H9 (cell line): ENCODE measurements around the gene UBE4B. TPM values are rescaled to one million over a fixed set of nuclear protein-coding genes. Genes with fewer than 3 reads are reported as not detected.

Experiments
- DNase-seq: peaks from one replicate; pipeline ENCODE4 v3.0.0-alpha.2; 2017
- H2AFZ ChIP-seq: one replicate; pipeline ENCODE4 v1.6.1; 2013; ENCODE audit warnings: mild to moderate bottlenecking, low read length, control low read depth, moderate library complexity
- H2AK5ac ChIP-seq: 2 replicates; pipeline ENCODE4 v1.6.1; 2013; ENCODE audit warnings: low read length, control low read depth, mixed read lengths; ENCODE audit not compliant: insufficient read length
- H2BK120ac ChIP-seq: one replicate; pipeline ENCODE4 v1.6.1; 2013; ENCODE audit warnings: low read depth, mild to moderate bottlenecking, low read length, control low read depth, inconsistent platforms; ENCODE audit not compliant: poor library complexity, severe bottlenecking
- H2BK12ac ChIP-seq: 2 replicates; pipeline ENCODE4 v1.6.1; 2013; ENCODE audit warnings: low read length, control low read depth, mixed read lengths, low read depth; ENCODE audit not compliant: insufficient read length
- H2BK15ac ChIP-seq: 2 replicates; pipeline ENCODE4 v1.6.1; 2013; ENCODE audit warnings: low read depth, low read length, control low read depth
- H2BK20ac ChIP-seq: one replicate; pipeline ENCODE4 v1.6.1; 2013; ENCODE audit warnings: low read depth, mild to moderate bottlenecking, low read length, control low read depth, inconsistent platforms; ENCODE audit not compliant: poor library complexity, severe bottlenecking
- H2BK5ac ChIP-seq: 2 replicates; pipeline ENCODE4 v1.6.1; 2013; ENCODE audit warnings: low read length, control low read depth, mixed read lengths; ENCODE audit not compliant: insufficient read length
- H3K14ac ChIP-seq: 2 replicates; pipeline ENCODE4 v1.6.1; 2013; ENCODE audit warnings: low read length, control low read depth; ENCODE audit not compliant: insufficient read depth
- H3K18ac ChIP-seq: 2 replicates; pipeline ENCODE4 v1.6.1; 2013; ENCODE audit warnings: low read depth, mild to moderate bottlenecking, mixed read lengths, low read length, control low read depth; ENCODE audit not compliant: insufficient read length
- H3K23ac ChIP-seq: 2 replicates; pipeline ENCODE4 v1.6.1; 2013; ENCODE audit warnings: low read length, control low read depth, mixed read lengths, low read depth; ENCODE audit not compliant: insufficient read length
- H3K23me2 ChIP-seq: 2 replicates; pipeline ENCODE4 v1.6.1; 2013; ENCODE audit warnings: low read depth, mild to moderate bottlenecking, mixed read lengths, low read length, control low read depth; ENCODE audit not compliant: insufficient read length, poor library complexity, severe bottlenecking
- H3K27ac ChIP-seq: 2 replicates; pipeline ENCODE4 v1.5.1; 2013; ENCODE audit warnings: low read length, control low read depth, mixed read lengths, low read depth; ENCODE audit not compliant: insufficient read length
- H3K27me3 ChIP-seq: 2 replicates; pipeline ENCODE4 v1.6.1; 2013; ENCODE audit warnings: low read length, control low read depth, inconsistent platforms; ENCODE audit not compliant: insufficient read depth
- H3K4ac ChIP-seq: 2 replicates; pipeline ENCODE4 v1.6.1; 2013; ENCODE audit warnings: low read depth, mild to moderate bottlenecking, control low read depth, inconsistent platforms, low read length, moderate library complexity
- H3K4me1 ChIP-seq: 2 replicates; pipeline ENCODE4 v1.6.1; 2013; ENCODE audit warnings: low read length, control low read depth, inconsistent platforms; ENCODE audit not compliant: insufficient read depth
- H3K4me2 ChIP-seq: 2 replicates; pipeline ENCODE4 v1.6.1; 2013; ENCODE audit warnings: low read length, control low read depth, mixed read lengths; ENCODE audit not compliant: insufficient read length, insufficient read depth
- H3K56ac ChIP-seq: 2 replicates; pipeline ENCODE4 v1.6.1; 2013; ENCODE audit warnings: low read depth, mild to moderate bottlenecking, mixed read lengths, low read length, control low read depth; ENCODE audit not compliant: insufficient read length
- H3K79me1 ChIP-seq: 2 replicates; pipeline ENCODE4 v1.6.1; 2013; ENCODE audit warnings: low read depth, mild to moderate bottlenecking, moderate library complexity, low read length, control low read depth, inconsistent platforms; ENCODE audit not compliant: insufficient read depth, poor library complexity, severe bottlenecking
- H3K79me2 ChIP-seq: 2 replicates; pipeline ENCODE4 v1.6.1; 2013; ENCODE audit warnings: low read length, control low read depth, inconsistent platforms; ENCODE audit not compliant: insufficient read depth
- H3K9ac ChIP-seq: 2 replicates; pipeline ENCODE4 v1.6.1; 2013; ENCODE audit warnings: low read length, control low read depth, mixed read lengths; ENCODE audit not compliant: insufficient read length; ENCODE audit errors: extremely low read depth
- H3K9me3 ChIP-seq: one replicate; pipeline ENCODE4 v1.6.1; 2013; ENCODE audit warnings: low read depth, low read length, inconsistent platforms; ENCODE audit not compliant: control insufficient read depth
- H3T11ph ChIP-seq: one replicate; pipeline ENCODE4 v1.6.1; 2013; ENCODE audit warnings: mild to moderate bottlenecking, low read length, control low read depth, inconsistent platforms
- H4K20me1 ChIP-seq: one replicate; pipeline ENCODE4 v1.6.1; 2013; ENCODE audit not compliant: control insufficient read depth, insufficient read length, insufficient read depth
- H4K5ac ChIP-seq: 2 replicates; pipeline ENCODE4 v1.6.1; 2013; ENCODE audit warnings: low read depth, mild to moderate bottlenecking, mixed read lengths, low read length, control low read depth; ENCODE audit not compliant: insufficient read length
- H4K8ac ChIP-seq: replicated peaks from 2 replicates; pipeline ENCODE4 v1.6.1; 2013; ENCODE audit warnings: low read length, control low read depth, mixed read lengths, low read depth; ENCODE audit not compliant: insufficient read length
- H4K91ac ChIP-seq: 2 replicates; pipeline ENCODE4 v1.6.1; 2013; ENCODE audit warnings: low read depth, mild to moderate bottlenecking, moderate library complexity, mixed read lengths, low read length, control low read depth; ENCODE audit not compliant: insufficient read length
- H3K27ac Mint-ChIP-seq, 3 experiments: 2 replicates in 2 of 3; 3 replicates in 1 of 3; pipeline ENCODE4 v1.8.0; 2020 to 2021; ENCODE audit warnings: mixed read lengths in 3 of 3, mild to moderate bottlenecking in 1 of 3, moderate library complexity in 1 of 3
- H3K27me3 Mint-ChIP-seq: 2 replicates; pipeline ENCODE4 v1.8.0; 2021; ENCODE audit warnings: low read depth, mild to moderate bottlenecking, moderate library complexity, mixed read lengths
- H3K36me3 Mint-ChIP-seq, 3 experiments: 2 replicates in 2 of 3; 3 replicates in 1 of 3; pipeline ENCODE4 v1.8.0; 2020 to 2021; ENCODE audit warnings: low read depth in 3 of 3, mixed read lengths in 3 of 3; ENCODE audit not compliant: insufficient read depth in 1 of 3
- H3K4me1 Mint-ChIP-seq, 2 experiments: 2 replicates each; pipeline ENCODE4 v1.8.0; 2020; ENCODE audit warnings: mixed read lengths in 2 of 2
- H3K4me3 Mint-ChIP-seq, 2 experiments: 2 replicates in 1 of 2; 3 replicates in 1 of 2; pipeline ENCODE4 v1.8.0; 2020 to 2021; ENCODE audit warnings: mild to moderate bottlenecking in 2 of 2, mixed read lengths in 2 of 2, moderate library complexity in 1 of 2
- H3K9me3 Mint-ChIP-seq, 2 experiments: 2 replicates in 1 of 2; 3 replicates in 1 of 2; pipeline ENCODE4 v1.8.0; 2020; ENCODE audit warnings: mild to moderate bottlenecking in 2 of 2, mixed read lengths in 2 of 2, moderate library complexity in 1 of 2
- WGBS: extraction: QIAGEN DNeasy Blood & Tissue Kit; methylation state at CpG from one replicate; pipeline ENCODE4 v1.1.7; 2013; ENCODE audit warnings: missing lambda C conversion rate, low lambda C conversion rate, mixed read lengths; ENCODE audit not compliant: insufficient read length; ENCODE audit errors: extremely low coverage; 5-methylcytosine and 5-hydroxymethylcytosine counted together
- total RNA-seq: library from RNA; stranded (reverse); gene quantifications from 2 replicates; pipeline ENCODE4 v1.2.1, GENCODE V29; 2021
- TF ChIP-seq, protein P1 (sequence below): fragments of 200-600 bp; sonication (generic); conservative IDR thresholded peaks from 3 replicates; pipeline ENCODE4 v1.8.0; 2021; ENCODE audit warnings: antibody characterized with exemption, mild to moderate bottlenecking

UBE4B gene
- total RNA-seq, 1 experiment from 2014 or later, result 67.6 TPM

GRCh38 chr1:10195570-10195969 is 162.8 kb downstream of the UBE4B start:
- Mint-ChIP-seq H3K27ac (0 out of 7 replicates have a peak overlapping the region, but pooled peaks of 1 of the 3 experiments have one; percentile 39), H3K4me1 (peaks cover 0 to 6% of the 10 kb centered on the region in 2 experiments; a peak in 3 of 4 replicates), H3K27me3 (no peaks in the 10 kb centered on the region; the same call in 1 of the 2 replicates), H3K9me3 (no peaks in the 10 kb centered on the region), H3K36me3 (no peaks in the 10 kb centered on the region; a peak in 1 of 7 replicates), H3K4me3 (no peak overlapping the region)
- Histone ChIP-seq H3K14ac (no peak overlapping the region), H3K79me2 (no peaks in the 10 kb centered on the region), H2BK12ac (no peak overlapping the region), H3K9me3 (no peaks in the 10 kb centered on the region), H3K79me1 (no peaks in the 10 kb centered on the region), H3K56ac (no peak overlapping the region), H4K8ac (no peak overlapping the region), H3K23ac (no peak overlapping the region), H2AK5ac (no peak overlapping the region), H2BK120ac (no peak overlapping the region), H2AFZ (no peak overlapping the region), H2BK5ac (no peak overlapping the region), H2BK20ac (no peak overlapping the region), H3K4me2 (no peak overlapping the region), H4K20me1 (no peaks in the 10 kb centered on the region), H4K91ac (no peak overlapping the region), H3K23me2 (no peaks in the 10 kb centered on the region), H3K4ac (no peak overlapping the region), H2BK15ac (no peak overlapping the region), H3K27me3 (no peaks in the 10 kb centered on the region), H3K27ac (no peak overlapping the region), H3T11ph (no peak overlapping the region), H3K4me1 (no peaks in the 10 kb centered on the region), H3K18ac (no peak overlapping the region), H4K5ac (no peak overlapping the region), H3K9ac (no peak overlapping the region)
- no peak for DNase-seq
- TF ChIP-seq, protein P1, sequence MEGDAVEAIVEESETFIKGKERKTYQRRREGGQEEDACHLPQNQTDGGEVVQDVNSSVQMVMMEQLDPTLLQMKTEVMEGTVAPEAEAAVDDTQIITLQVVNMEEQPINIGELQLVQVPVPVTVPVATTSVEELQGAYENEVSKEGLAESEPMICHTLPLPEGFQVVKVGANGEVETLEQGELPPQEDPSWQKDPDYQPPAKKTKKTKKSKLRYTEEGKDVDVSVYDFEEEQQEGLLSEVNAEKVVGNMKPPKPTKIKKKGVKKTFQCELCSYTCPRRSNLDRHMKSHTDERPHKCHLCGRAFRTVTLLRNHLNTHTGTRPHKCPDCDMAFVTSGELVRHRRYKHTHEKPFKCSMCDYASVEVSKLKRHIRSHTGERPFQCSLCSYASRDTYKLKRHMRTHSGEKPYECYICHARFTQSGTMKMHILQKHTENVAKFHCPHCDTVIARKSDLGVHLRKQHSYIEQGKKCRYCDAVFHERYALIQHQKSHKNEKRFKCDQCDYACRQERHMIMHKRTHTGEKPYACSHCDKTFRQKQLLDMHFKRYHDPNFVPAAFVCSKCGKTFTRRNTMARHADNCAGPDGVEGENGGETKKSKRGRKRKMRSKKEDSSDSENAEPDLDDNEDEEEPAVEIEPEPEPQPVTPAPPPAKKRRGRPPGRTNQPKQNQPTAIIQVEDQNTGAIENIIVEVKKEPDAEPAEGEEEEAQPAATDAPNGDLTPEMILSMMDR, result no peak
- WGBS, result no CpG with 5 or more reads among the region's 6 CpGs
